Measurements from ENCODE around the gene DLG2. TPM values are rescaled to one million over a fixed set of nuclear protein-coding genes. Genes with fewer than 3 reads are reported as not detected.
"Not testable (repeated sequence)": the region's sequence is repeated elsewhere in the genome, so short reads cannot be mapped to it uniquely, and the experiment has no call there.

DLG2 gene
- total and polyA plus RNA-seq, 2 donors, result 3.4 to 42.4 TPM

DNA sequence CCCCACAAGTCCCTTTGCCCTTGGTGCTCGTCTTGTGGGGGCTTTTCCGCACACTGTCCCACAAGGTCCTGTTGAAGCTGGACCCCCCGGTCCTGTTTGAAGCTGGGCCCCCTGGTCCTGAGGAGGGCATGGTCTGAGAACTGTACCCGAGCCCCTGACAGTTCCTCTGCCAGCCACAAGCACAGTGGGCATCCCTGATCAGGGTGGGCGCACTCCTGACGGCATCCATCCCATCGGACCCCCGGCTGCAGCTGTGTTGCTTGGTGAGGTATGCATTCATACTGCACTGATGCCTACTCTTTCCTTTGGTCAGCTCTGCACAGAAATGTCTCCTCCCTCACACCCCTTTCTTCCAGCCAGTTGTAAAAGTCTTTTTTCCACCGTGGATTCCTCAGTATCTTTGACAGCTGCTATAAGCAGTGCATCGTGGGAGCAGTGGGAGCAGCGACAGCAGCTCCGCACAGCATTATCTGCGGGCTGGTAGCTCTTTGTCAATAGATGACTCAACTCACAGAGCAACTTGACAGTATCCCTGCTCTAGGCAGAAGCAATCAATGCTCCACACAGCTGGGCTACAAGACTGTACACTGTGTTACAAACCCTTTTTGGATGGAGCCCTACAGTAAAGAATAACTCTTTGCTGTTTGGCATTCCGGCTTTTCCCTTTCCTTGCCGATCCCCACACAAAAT, 1310.1 kb downstream of the DLG2 start:
- Histone ChIP-seq H3K36me3 (ENCODE audit: insufficient read depth) (no peaks in the 10 kb centered on the region), H3K4me3 (ENCODE audit: low read depth, low read length) (no peak overlapping the region), H3K27ac (ENCODE audit: low read depth) (no peak overlapping the region), H3K4me1 (ENCODE audit: insufficient read depth) (no peaks in the 10 kb centered on the region)
- no peak for DNase-seq (ENCODE audit: extremely low spot score)
- 50% methylated on average over 15 of the region's 15 CpGs for WGBS

DNA sequence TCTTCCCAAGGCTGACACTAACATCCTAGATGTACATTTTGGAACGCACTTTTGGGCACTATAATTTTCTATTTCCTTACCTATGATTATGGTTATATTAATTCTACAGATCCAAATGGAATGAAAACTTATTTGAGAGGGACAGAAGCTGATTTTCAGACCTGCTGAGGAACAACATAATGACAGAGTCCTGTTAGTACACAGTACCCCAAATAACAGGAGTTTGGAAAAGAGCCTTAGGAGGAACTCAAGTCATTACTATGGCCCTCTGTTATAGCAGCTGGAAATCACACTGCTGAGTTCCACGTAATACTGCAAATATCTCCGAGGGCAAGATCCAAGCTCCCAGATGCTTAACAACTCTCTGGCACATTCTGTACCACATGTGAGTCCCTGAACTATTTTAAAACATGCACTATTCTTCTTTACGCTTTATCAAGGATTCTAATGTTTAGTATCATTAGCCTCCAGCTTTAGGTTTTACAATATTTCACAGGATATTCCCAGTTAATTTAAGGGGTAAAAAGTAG, 1313.2 kb downstream of the DLG2 start:
- 66% methylated on average over 4 of the region's 4 CpGs for WGBS
- H3K36me3 ChIP-seq (ENCODE audit: insufficient read depth), result no peaks in the 10 kb centered on the region
- no peak overlapping the region for H3K4me3 ChIP-seq (ENCODE audit: low read depth, low read length)
- no peaks in the 10 kb centered on the region for H3K4me1 ChIP-seq (ENCODE audit: insufficient read depth)
- H3K27ac ChIP-seq (ENCODE audit: low read depth), result no peak overlapping the region
- no peak for DNase-seq (ENCODE audit: extremely low spot score)

DNA sequence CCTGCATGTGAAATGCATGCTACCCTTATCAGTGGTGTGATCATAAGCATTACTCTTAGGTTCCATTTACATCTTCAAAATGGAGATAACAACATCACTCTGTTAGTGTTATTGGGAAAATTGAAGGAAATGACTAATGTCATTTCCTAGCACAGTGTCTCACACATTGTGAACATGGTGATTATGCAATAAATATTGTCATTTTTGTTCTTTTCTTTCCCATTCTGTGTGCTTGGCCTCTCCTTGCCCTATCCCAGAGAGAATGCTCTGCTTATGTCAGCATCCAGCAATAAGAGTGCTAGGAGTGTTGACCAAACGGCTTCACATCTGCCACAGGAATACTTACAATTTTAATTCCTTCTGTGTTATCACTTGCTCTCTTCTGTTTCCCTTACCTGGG, 1316.9 kb downstream of the DLG2 start:
- no peak for DNase-seq (ENCODE audit: extremely low spot score)
- H3K4me3 ChIP-seq (ENCODE audit: low read depth, low read length), result no peak overlapping the region
- H3K27ac ChIP-seq (ENCODE audit: low read depth), result no peak overlapping the region
- no peaks in the 10 kb centered on the region for H3K4me1 ChIP-seq (ENCODE audit: insufficient read depth)
- WGBS, result 71% methylated on average over 1 of the region's 1 CpG
- H3K36me3 ChIP-seq (ENCODE audit: insufficient read depth), result no peaks in the 10 kb centered on the region

DNA sequence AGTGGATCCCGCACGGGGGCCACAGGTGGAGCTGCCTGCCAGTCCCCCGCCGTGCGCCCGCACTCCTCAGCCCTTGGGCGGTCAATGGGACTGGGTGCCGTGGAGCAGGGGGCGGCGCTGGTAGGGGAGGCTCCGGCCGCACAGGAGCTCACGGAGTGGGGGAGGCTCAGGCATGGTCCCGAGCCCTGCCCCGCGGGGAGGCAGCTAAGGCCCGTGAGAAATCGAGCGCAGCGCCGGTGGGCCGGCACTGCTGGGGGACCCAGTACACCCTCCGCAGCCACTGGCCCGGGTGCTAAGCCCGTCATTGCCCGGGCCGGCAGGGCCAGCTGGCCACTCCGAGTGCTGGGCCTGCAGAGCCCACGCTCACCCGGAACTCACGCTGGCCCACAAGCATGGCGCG, 1318.7 kb downstream of the DLG2 start:
- not testable (repeated sequence) for H3K27ac ChIP-seq (ENCODE audit: low read depth); H3K4me3 ChIP-seq (ENCODE audit: low read depth, low read length); H3K4me1 ChIP-seq (ENCODE audit: insufficient read depth); H3K36me3 ChIP-seq (ENCODE audit: insufficient read depth); DNase-seq (ENCODE audit: extremely low spot score)
- 98% methylated on average over 33 of the region's 33 CpGs for WGBS

DNA sequence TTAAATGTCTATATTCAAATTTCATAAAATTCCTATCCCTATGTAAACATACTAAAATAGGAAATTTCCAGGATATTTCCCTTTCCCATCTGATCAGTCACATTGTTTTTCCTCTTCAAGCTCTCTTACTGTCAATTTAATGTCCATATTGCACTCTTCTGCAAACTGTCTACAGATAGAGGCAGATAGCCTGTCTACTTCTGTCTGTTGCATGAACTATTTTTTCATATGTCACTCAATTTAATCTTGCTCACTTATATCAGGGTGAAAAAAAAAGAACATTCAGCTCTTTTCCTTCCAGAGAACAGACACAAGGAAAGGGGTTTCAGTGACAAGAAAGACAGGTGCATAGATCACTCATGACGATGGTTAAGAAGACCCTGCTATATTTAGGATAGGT, 1327.1 kb downstream of the DLG2 start:
- 93% methylated on average over 1 of the region's 1 CpG for WGBS
- Histone ChIP-seq H3K36me3 (ENCODE audit: insufficient read depth) (no peaks in the 10 kb centered on the region), H3K27ac (ENCODE audit: low read depth) (no peak overlapping the region), H3K4me1 (ENCODE audit: insufficient read depth) (no peaks in the 10 kb centered on the region), H3K4me3 (ENCODE audit: low read depth, low read length) (no peak overlapping the region)
- DNase-seq (ENCODE audit: extremely low spot score), result no peak

DNA sequence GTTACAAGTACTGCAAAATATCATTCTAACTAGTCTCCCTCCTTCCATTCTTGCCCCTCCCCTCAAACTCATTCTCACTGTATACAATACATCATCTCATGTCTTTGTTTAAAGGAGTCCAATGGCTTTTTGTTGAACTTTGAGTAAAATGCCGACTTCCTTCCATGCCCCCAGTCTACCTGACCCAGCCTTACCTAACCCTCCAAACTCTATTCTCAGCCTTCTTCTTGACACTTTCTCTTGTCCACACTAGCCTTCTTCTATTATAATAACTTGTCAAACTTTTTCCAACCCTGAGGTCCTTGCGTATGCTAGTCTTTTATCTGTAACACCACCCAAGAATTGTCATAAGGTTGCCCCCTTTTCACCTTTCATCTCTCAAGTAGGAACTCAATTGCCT, 1329.6 kb downstream of the DLG2 start:
- WGBS, result 93% methylated on average over 2 of the region's 2 CpGs
- H3K4me3 ChIP-seq (ENCODE audit: low read depth, low read length), result no peak overlapping the region
- no peak overlapping the region for H3K27ac ChIP-seq (ENCODE audit: low read depth)

DNA sequence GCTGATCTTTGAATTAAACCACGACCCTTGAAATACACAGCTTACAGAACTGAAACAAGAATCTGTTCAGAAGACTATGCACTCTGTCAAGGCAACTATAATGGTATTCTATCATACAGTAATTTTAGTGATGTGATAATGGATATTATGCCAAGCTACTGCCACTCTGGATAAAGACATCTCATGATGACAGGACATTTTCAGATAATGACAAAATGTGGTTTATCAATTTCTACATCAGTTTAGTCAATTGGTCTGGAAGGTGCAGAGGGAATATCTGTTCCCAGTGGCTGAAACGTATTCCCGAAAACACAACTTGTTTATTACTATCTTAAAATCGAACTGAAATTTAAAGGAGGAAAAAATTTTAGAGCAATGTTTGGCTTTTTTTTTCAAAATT, 1331.3 kb downstream of the DLG2 start:
- Histone ChIP-seq H3K27ac (ENCODE audit: low read depth) (no peak overlapping the region), H3K36me3 (ENCODE audit: insufficient read depth) (no peaks in the 10 kb centered on the region), H3K4me1 (ENCODE audit: insufficient read depth) (no peaks in the 10 kb centered on the region), H3K4me3 (ENCODE audit: low read depth, low read length) (no peak overlapping the region)
- WGBS, result 85% methylated on average over 4 of the region's 4 CpGs
- no peak for DNase-seq (ENCODE audit: extremely low spot score)

More for the DNA sequence above, 1329.6 kb downstream of the DLG2 start:
- Histone ChIP-seq H3K36me3 (ENCODE audit: insufficient read depth) (no peaks in the 10 kb centered on the region), H3K4me1 (ENCODE audit: insufficient read depth) (no peaks in the 10 kb centered on the region)
- no peak for DNase-seq (ENCODE audit: extremely low spot score)

DNA sequence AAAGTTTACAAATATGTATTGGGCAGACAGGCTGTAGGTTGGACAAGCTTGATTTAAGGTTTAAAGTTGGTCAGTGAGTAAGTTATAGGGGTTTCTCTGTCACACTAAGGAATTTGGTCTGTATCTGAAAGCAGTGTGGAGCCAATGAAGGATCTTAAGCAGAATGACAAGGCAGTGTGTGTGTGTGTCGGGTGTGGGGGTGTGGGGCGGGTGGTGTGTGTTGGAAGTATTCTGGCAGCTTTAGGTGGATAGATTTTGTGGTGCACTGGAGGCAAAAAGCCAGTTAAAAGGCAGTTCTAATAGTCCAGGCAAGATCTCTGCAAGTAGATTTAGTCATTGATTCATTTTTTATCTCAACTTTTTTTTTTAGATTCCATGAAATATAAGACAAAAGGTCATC, 1334.2 kb downstream of the DLG2 start:
- Histone ChIP-seq H3K4me1 (ENCODE audit: insufficient read depth) (no peaks in the 10 kb centered on the region), H3K4me3 (ENCODE audit: low read depth, low read length) (no peak overlapping the region), H3K36me3 (ENCODE audit: insufficient read depth) (no peaks in the 10 kb centered on the region), H3K27ac (ENCODE audit: low read depth) (no peak overlapping the region)
- 81% methylated on average over 2 of the region's 2 CpGs for WGBS
- DNase-seq (ENCODE audit: extremely low spot score), result no peak

DNA sequence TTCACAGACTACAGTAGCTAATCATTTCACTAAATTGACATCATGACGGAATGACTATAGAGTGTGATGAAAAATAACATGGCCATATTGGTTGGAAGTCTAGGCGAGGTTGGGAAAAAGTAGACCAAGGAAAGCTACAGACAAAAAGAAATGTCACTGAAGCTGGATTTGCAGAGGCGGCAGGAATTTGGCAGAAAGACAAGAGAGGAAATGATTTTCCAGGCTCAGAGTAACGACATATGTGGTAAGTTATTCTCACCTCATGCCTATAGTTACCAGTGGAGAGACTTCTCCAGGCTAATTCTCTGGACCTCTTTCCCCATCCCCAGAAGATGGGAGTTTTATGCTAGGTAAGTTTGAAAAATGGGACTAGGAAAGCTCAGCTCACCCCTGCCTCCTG, 1335.1 kb downstream of the DLG2 start:
- 65% methylated on average over 4 of the region's 4 CpGs for WGBS
- no peak overlapping the region for H3K4me3 ChIP-seq (ENCODE audit: low read depth, low read length)
- H3K4me1 ChIP-seq (ENCODE audit: insufficient read depth), result no peaks in the 10 kb centered on the region
- no peaks in the 10 kb centered on the region for H3K36me3 ChIP-seq (ENCODE audit: insufficient read depth)
- no peak overlapping the region for H3K27ac ChIP-seq (ENCODE audit: low read depth)
- no peak for DNase-seq (ENCODE audit: extremely low spot score)

DNA sequence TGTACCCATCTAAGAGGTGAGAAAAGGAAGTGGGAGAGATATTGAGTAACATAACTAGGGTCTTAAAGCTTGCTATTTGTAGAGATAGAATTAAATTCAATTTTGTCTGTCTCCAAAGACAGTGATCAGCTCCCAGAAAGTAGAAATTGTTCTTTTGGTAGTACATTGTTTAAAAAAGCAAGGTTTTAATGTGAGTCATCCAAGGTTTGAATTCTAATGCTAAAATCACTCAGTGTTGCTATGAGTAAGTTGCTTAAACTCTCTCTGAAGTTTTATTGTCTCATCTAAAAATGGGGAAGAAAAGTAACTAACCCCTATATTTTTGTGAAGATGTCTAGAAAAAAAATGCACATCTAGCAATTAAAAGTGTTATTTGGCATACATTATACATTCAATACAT, 1336.5 kb downstream of the DLG2 start:
- no peak for DNase-seq (ENCODE audit: extremely low spot score)
- no peaks in the 10 kb centered on the region for H3K4me1 ChIP-seq (ENCODE audit: insufficient read depth)
- no peak overlapping the region for H3K27ac ChIP-seq (ENCODE audit: low read depth)
- H3K36me3 ChIP-seq (ENCODE audit: insufficient read depth), result no peaks in the 10 kb centered on the region
- H3K4me3 ChIP-seq (ENCODE audit: low read depth, low read length), result no peak overlapping the region

DNA sequence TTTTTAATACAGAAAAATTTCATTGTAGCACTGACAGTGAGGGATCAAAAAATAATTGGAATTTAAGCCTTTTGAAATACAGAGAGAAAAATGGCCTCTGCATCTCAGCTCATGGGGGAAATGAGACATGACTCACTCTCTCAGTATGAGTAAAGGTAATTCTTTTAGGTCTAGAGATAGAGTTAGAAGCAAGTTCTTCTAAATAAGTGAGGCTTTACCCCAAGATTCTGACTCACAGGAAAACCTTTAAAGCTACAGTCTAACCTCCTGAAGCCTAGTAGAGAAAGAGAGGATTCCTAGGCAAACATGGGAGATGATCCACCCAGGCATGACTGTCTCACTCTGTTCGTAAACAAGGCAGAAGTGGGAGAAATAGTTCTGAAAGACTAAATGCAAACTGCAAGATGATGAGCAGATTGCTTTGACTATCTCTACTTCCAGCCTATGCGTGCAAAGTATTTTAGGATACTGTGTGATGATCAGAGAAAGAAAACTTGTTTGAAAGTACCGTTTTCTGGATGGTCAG, 1337.7 kb downstream of the DLG2 start:
- H3K36me3 ChIP-seq (ENCODE audit: insufficient read depth), result no peaks in the 10 kb centered on the region
- H3K27ac ChIP-seq (ENCODE audit: low read depth), result no peak overlapping the region
- no peak overlapping the region for H3K4me3 ChIP-seq (ENCODE audit: low read depth, low read length)
- no peak for DNase-seq (ENCODE audit: extremely low spot score)
- no peaks in the 10 kb centered on the region for H3K4me1 ChIP-seq (ENCODE audit: insufficient read depth)
- 86% methylated on average over 3 of the region's 3 CpGs for WGBS

DNA sequence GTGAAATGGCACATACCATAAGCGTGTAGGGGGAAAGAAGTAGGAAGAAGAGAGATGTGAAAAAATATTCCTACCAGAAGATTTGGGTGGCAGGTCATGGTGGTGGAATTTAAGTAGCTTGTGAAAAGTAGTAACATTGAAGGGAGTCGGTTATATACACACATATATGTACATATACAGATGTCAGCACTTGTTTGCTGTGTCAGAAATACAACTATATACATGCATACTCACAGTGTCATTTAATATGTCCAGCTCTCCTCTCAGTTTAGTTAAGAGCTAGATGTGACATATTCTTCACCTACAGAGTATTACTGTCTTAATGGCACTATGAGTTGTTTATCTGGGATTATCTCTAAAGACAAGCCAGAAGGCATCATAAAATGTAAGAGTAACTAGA, 1353.6 kb downstream of the DLG2 start:
- H3K4me3 ChIP-seq (ENCODE audit: low read depth, low read length), result no peak overlapping the region
- no peaks in the 10 kb centered on the region for H3K4me1 ChIP-seq (ENCODE audit: insufficient read depth)
- no peak overlapping the region for H3K27ac ChIP-seq (ENCODE audit: low read depth)
- 89% methylated on average over 2 of the region's 2 CpGs for WGBS
- H3K36me3 ChIP-seq (ENCODE audit: insufficient read depth), result no peaks in the 10 kb centered on the region
- DNase-seq (ENCODE audit: extremely low spot score), result no peak

DNA sequence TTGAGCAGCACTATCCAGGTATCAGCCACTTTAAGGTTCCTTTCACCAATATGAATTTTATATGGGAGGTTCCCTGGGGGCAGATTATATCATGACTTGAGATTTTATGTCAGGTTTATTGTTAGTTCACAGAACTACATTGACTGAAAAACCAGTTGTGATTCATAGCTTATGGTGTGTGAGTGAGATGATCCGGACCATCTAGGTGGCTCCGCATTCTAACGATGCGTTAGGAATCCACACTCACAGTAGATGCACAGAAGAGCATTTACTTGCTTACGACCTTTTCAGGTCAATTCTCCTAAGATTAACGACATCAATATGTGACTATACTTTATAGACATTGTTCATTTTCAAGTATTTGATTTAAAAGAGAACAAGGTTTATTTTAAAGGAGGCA, 1356.7 kb downstream of the DLG2 start:
- H3K4me3 ChIP-seq (ENCODE audit: low read depth, low read length), result no peak overlapping the region
- 88% methylated on average over 6 of the region's 6 CpGs for WGBS
- H3K36me3 ChIP-seq (ENCODE audit: insufficient read depth), result no peaks in the 10 kb centered on the region
- DNase-seq (ENCODE audit: extremely low spot score), result no peak
- no peak overlapping the region for H3K27ac ChIP-seq (ENCODE audit: low read depth)
- no peaks in the 10 kb centered on the region for H3K4me1 ChIP-seq (ENCODE audit: insufficient read depth)

DNA sequence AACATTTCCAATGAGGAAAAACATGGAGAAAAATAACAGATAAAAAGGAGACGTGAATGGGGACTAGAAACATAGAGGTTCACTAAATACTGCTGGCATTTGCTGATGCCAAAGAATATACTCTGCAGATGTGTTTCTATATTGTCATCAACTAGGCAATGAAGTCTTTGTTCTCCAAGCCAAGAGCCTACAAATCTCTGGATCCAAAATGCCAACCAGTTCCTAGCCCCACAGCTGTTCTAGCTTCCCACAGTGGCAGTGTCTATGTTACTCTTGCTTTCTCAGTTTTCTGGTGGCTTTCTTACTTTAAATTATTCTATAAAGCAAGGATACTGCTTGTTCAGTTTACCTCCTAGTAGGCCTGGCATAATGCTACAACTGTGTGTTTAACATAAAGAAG, 1363.1 kb downstream of the DLG2 start:
- Histone ChIP-seq H3K4me1 (ENCODE audit: insufficient read depth) (no peaks in the 10 kb centered on the region), H3K4me3 (ENCODE audit: low read depth, low read length) (no peak overlapping the region), H3K36me3 (ENCODE audit: insufficient read depth) (no peaks in the 10 kb centered on the region), H3K27ac (ENCODE audit: low read depth) (no peak overlapping the region)
- 55% methylated on average over 1 of the region's 1 CpG for WGBS
- DNase-seq (ENCODE audit: extremely low spot score), result no peak
